ENCODE measurements around the gene CWC22. TPM values are rescaled to one million over a fixed set of nuclear protein-coding genes. Genes with fewer than 3 reads are reported as not detected.
"Not testable (repeated sequence)": the region's sequence is repeated elsewhere in the genome, so short reads cannot be mapped to it uniquely, and the experiment has no call there.

The CWC22 gene
- total RNA-seq, result 30.0 and 30.2 TPM in 2 replicates

- H3K27me3 Mint-ChIP-seq, result no peaks in the 10 kb centered on the region
- intact Hi-C loops (cut with micrococcal nuclease), result loop anchor here (2.0 to 5.0 kb wide), 2 partner anchors 974 to 1885 kb away; partner anchors contain the start of genes ITPRID2 and UBE2E3
- no peaks in the 10 kb centered on the region for H3K9me3 Mint-ChIP-seq
- peak; percentile 95 for DNase-seq
- peak within 1 kb of the TSS; percentile 94 for H3K4me3 Mint-ChIP-seq
- peak within 1 kb of the TSS; percentile 97 for H3K27ac Mint-ChIP-seq
- H3K4me1 Mint-ChIP-seq, result peaks cover 18% of the 10 kb centered on the region
- peaks cover 4% of the 10 kb centered on the region for H3K36me3 Mint-ChIP-seq (ENCODE audit: low read depth)
Observed at GRCh38 chr2:180006781-180007579, at the start of gene CWC22. Gene CWC22, minus strand, starts transcription at chr2:180007297. Its CDS starts 13,956 bp downstream, at chr2:179993341.

GRCh38 chr2:180056367-180057118 lies 49.4 kb upstream of the CWC22 start:
- H3K27ac Mint-ChIP-seq, result no peak overlapping the region
- H3K27me3 Mint-ChIP-seq, result peaks cover 2% of the 10 kb centered on the region
- H3K4me1 Mint-ChIP-seq, result no peaks in the 10 kb centered on the region
- intact Hi-C loops (cut with micrococcal nuclease), result no loop called here
- no peak for DNase-seq
- H3K36me3 Mint-ChIP-seq (ENCODE audit: low read depth), result no peaks in the 10 kb centered on the region
- H3K9me3 Mint-ChIP-seq, result peaks cover 9% of the 10 kb centered on the region
- H3K4me3 Mint-ChIP-seq, result no peak overlapping the region

- H3K4me1 Mint-ChIP-seq; intact Hi-C loops (cut with micrococcal nuclease); H3K27me3 Mint-ChIP-seq; H3K9me3 Mint-ChIP-seq; DNase-seq; H3K36me3 Mint-ChIP-seq (ENCODE audit: low read depth); H3K27ac Mint-ChIP-seq; H3K4me3 Mint-ChIP-seq: not testable (repeated sequence)
Observed at GRCh38 chr2:180054576-180054975, 47.5 kb upstream of the CWC22 start.

- peaks cover 9% of the 10 kb centered on the region for H3K9me3 Mint-ChIP-seq
- H3K4me3 Mint-ChIP-seq, result no peak overlapping the region
- no peak for DNase-seq
- intact Hi-C loops (cut with micrococcal nuclease), result no loop called here
- H3K27ac Mint-ChIP-seq, result no peak overlapping the region
- no peaks in the 10 kb centered on the region for H3K4me1 Mint-ChIP-seq
- H3K27me3 Mint-ChIP-seq, result peaks cover 2% of the 10 kb centered on the region
- no peaks in the 10 kb centered on the region for H3K36me3 Mint-ChIP-seq (ENCODE audit: low read depth)
Observed at GRCh38 chr2:180050246-180050645, 43.1 kb upstream of the CWC22 start.

- peaks cover 2% of the 10 kb centered on the region for H3K27me3 Mint-ChIP-seq
- no peak overlapping the region for H3K4me3 Mint-ChIP-seq
- no peaks in the 10 kb centered on the region for H3K36me3 Mint-ChIP-seq (ENCODE audit: low read depth)
- no peak for DNase-seq
- H3K27ac Mint-ChIP-seq, result no peak overlapping the region
- intact Hi-C loops (cut with micrococcal nuclease), result no loop called here
- no peaks in the 10 kb centered on the region for H3K4me1 Mint-ChIP-seq
- no peaks in the 10 kb centered on the region for H3K9me3 Mint-ChIP-seq
Observed at GRCh38 chr2:180048251-180048650, 41.2 kb upstream of the CWC22 start.

- Mint-ChIP-seq H3K4me3 (no peak overlapping the region), H3K4me1 (no peaks in the 10 kb centered on the region), H3K27ac (no peak overlapping the region), H3K9me3 (no peaks in the 10 kb centered on the region), H3K36me3 (ENCODE audit: low read depth) (no peaks in the 10 kb centered on the region), H3K27me3 (peaks cover 3% of the 10 kb centered on the region)
- intact Hi-C loops (cut with micrococcal nuclease), result no loop called here
- no peak for DNase-seq
Observed at GRCh38 chr2:180046776-180047175, 39.7 kb upstream of the CWC22 start.

- no peak overlapping the region for H3K27ac Mint-ChIP-seq
- H3K36me3 Mint-ChIP-seq (ENCODE audit: low read depth), result no peaks in the 10 kb centered on the region
- intact Hi-C loops (cut with micrococcal nuclease), result no loop called here
- no peaks in the 10 kb centered on the region for H3K4me1 Mint-ChIP-seq
- H3K27me3 Mint-ChIP-seq, result peaks cover 6% of the 10 kb centered on the region
- no peak for DNase-seq
- H3K4me3 Mint-ChIP-seq, result no peak overlapping the region
- H3K9me3 Mint-ChIP-seq, result no peaks in the 10 kb centered on the region
Observed at GRCh38 chr2:180046202-180046601, 39.1 kb upstream of the CWC22 start.

GRCh38 chr2:180040146-180040925 lies 33.2 kb upstream of the CWC22 start:
- no peak overlapping the region for H3K4me3 Mint-ChIP-seq
- H3K36me3 Mint-ChIP-seq (ENCODE audit: low read depth), result no peaks in the 10 kb centered on the region
- peaks cover 23% of the 10 kb centered on the region for H3K27me3 Mint-ChIP-seq
- H3K27ac Mint-ChIP-seq, result no peak overlapping the region
- DNase-seq, result no peak
- no peaks in the 10 kb centered on the region for H3K9me3 Mint-ChIP-seq
- intact Hi-C loops (cut with micrococcal nuclease), result no loop called here
- no peaks in the 10 kb centered on the region for H3K4me1 Mint-ChIP-seq

- Mint-ChIP-seq H3K4me3 (no peak overlapping the region), H3K27ac (no peak overlapping the region), H3K9me3 (no peaks in the 10 kb centered on the region), H3K36me3 (ENCODE audit: low read depth) (no peaks in the 10 kb centered on the region), H3K4me1 (no peaks in the 10 kb centered on the region), H3K27me3 (peaks cover 23% of the 10 kb centered on the region)
- intact Hi-C loops (cut with micrococcal nuclease), result no loop called here
- DNase-seq, result no peak
Observed at GRCh38 chr2:180038997-180039396, 31.9 kb upstream of the CWC22 start.

GRCh38 chr2:180033993-180034894 lies 27.1 kb upstream of the CWC22 start:
- Mint-ChIP-seq H3K4me1 (no peaks in the 10 kb centered on the region), H3K27me3 (peaks cover 14% of the 10 kb centered on the region), H3K36me3 (ENCODE audit: low read depth) (no peaks in the 10 kb centered on the region), H3K4me3 (no peak overlapping the region), H3K9me3 (peaks cover 2% of the 10 kb centered on the region), H3K27ac (no peak overlapping the region)
- no peak for DNase-seq
- intact Hi-C loops (cut with micrococcal nuclease), result no loop called here

GRCh38 chr2:180029575-180029974 lies 22.5 kb upstream of the CWC22 start:
- intact Hi-C loops (cut with micrococcal nuclease), result no loop called here
- Mint-ChIP-seq H3K9me3 (peaks cover 4% of the 10 kb centered on the region), H3K36me3 (ENCODE audit: low read depth) (no peaks in the 10 kb centered on the region)

GRCh38 chr2:180021850-180022249 lies 14.8 kb upstream of the CWC22 start:
- peaks cover 6% of the 10 kb centered on the region for H3K27me3 Mint-ChIP-seq

More at GRCh38 chr2:180029575-180029974, 22.5 kb upstream of the CWC22 start:
- Mint-ChIP-seq H3K27me3 (peaks cover 11% of the 10 kb centered on the region), H3K4me1 (no peaks in the 10 kb centered on the region), H3K27ac (no peak overlapping the region), H3K4me3 (no peak overlapping the region)
- DNase-seq, result no peak

GRCh38 chr2:180017784-180018183 lies 10.7 kb upstream of the CWC22 start:
- H3K4me3 Mint-ChIP-seq, result no peak overlapping the region
- H3K36me3 Mint-ChIP-seq (ENCODE audit: low read depth), result no peaks in the 10 kb centered on the region
- H3K27ac Mint-ChIP-seq, result no peak overlapping the region
- intact Hi-C loops (cut with micrococcal nuclease), result no loop called here
- no peak for DNase-seq
- H3K27me3 Mint-ChIP-seq, result no peaks in the 10 kb centered on the region
- no peaks in the 10 kb centered on the region for H3K4me1 Mint-ChIP-seq
- no peaks in the 10 kb centered on the region for H3K9me3 Mint-ChIP-seq

More at GRCh38 chr2:180021850-180022249, 14.8 kb upstream of the CWC22 start:
- intact Hi-C loops (cut with micrococcal nuclease), result no loop called here
- DNase-seq, result no peak
- H3K4me3 Mint-ChIP-seq, result no peak overlapping the region
- H3K27ac Mint-ChIP-seq, result no peak overlapping the region
- H3K9me3 Mint-ChIP-seq, result no peaks in the 10 kb centered on the region
- H3K4me1 Mint-ChIP-seq, result no peaks in the 10 kb centered on the region
- H3K36me3 Mint-ChIP-seq (ENCODE audit: low read depth), result no peaks in the 10 kb centered on the region

All from activated CD4-positive, alpha-beta T cell treated with anti-CD3 and anti-CD28 coated beads, Interleukin-2, amount 10 ng/mL, durations not matched to agents 24 days and 14 days (primary cell).